HepG2 (cell line): ENCODE measurements around the gene MBIP.

Source experiments
- CTCF ChIP-seq: sonication (generic); formaldehyde crosslinking; IDR thresholded peaks from 2 replicates; pipeline ENCODE4 v1.5.0; 2020; ENCODE audit warnings: mild to moderate bottlenecking, missing genetic modification reagents, moderate library complexity
- ELF1 ChIP-seq: sonication (generic); formaldehyde crosslinking; IDR thresholded peaks from 2 replicates; pipeline ENCODE4 v1.4.0; 2020; ENCODE audit warnings: missing genetic modification reagents
- EZH2 ChIP-seq: conservative IDR thresholded peaks from 2 replicates; pipeline ENCODE4 v1.6.1; 2012; ENCODE audit warnings: mild to moderate bottlenecking, low read depth, low read length, moderate library complexity
- JUN ChIP-seq: sonication (generic); formaldehyde crosslinking; IDR thresholded peaks from 2 replicates; pipeline ENCODE4 v1.4.0; 2020; ENCODE audit warnings: mild to moderate bottlenecking, missing genetic modification reagents
- KDM5A ChIP-seq: fragments of 200-600 bp; sonication (generic); IDR thresholded peaks from 2 replicates; pipeline ENCODE4 v1.7.0; 2018; ENCODE audit warnings: antibody characterized with exemption, mild to moderate bottlenecking, low read length, borderline replicate concordance
- NCOA2 ChIP-seq: sonication (generic); formaldehyde crosslinking; IDR thresholded peaks from 2 replicates; pipeline ENCODE4 v1.8.0; 2022; ENCODE audit warnings: inconsistent platforms
- NFRKB ChIP-seq: fragments of 450-650 bp; IDR thresholded peaks from 2 replicates; pipeline ENCODE4 v1.6.1; 2017
- SATB2 ChIP-seq: sonication (generic); formaldehyde crosslinking; IDR thresholded peaks from 2 replicates; pipeline ENCODE4 v1.5.0; 2020; ENCODE audit warnings: missing genetic modification reagents

GRCh38 chr14:36275741-36276140 lies 44.7 kb downstream of the MBIP start:
- no peak for TF ChIP-seq KDM5A
- TF ChIP-seq ELF1 (CRISPR knock-in tag): no peak
- TF ChIP-seq CTCF: no peak
- TF ChIP-seq SATB2 (CRISPR knock-in tag): no peak
- TF ChIP-seq EZH2: no peak
- no peak for TF ChIP-seq JUN
- no peak for TF ChIP-seq NCOA2 (CRISPR knock-in tag)
- no peak for TF ChIP-seq NFRKB
